Ovary (tissue), 3 donors: Measurements from ENCODE around the gene PRSS48.

Experiments used
- CTCF ChIP-seq, 3 donors: fragments of 450-650 bp in 2 of 3; fragments of 200-600 bp in 1 of 3; IDR thresholded peaks; one replicate each; pipeline versions ENCODE4 v1.5.1 to v1.8.0; 2016 to 2022; ENCODE audit warnings: antibody characterized with exemption in 3 of 3, mild to moderate bottlenecking in 1 of 3
- EP300 ChIP-seq: sonication (generic); formaldehyde crosslinking; IDR thresholded peaks from one replicate; pipeline ENCODE4 v1.6.1; 2017; ENCODE audit warnings: antibody characterized with exemption
- POLR2A ChIP-seq: fragments of 450-650 bp; IDR thresholded peaks from one replicate; pipeline ENCODE4 v1.6.1; 2017; ENCODE audit warnings: antibody characterized with exemption, mild to moderate bottlenecking, moderate library complexity
- donor health status: DM: no; HTN: no; CAD: no.

GRCh38 chr4:151324752-151325110 is 47.8 kb downstream of the PRSS48 start:
- TF ChIP-seq CTCF (IDR thresholded peaks at IDR 0.05) (no peak), POLR2A (no peak), EP300 (no peak)
